Measurements from ENCODE around the gene SBK3. TPM values are rescaled to one million over a fixed set of nuclear protein-coding genes. Genes with fewer than 3 reads are reported as not detected.

SBK3 gene, protein sequence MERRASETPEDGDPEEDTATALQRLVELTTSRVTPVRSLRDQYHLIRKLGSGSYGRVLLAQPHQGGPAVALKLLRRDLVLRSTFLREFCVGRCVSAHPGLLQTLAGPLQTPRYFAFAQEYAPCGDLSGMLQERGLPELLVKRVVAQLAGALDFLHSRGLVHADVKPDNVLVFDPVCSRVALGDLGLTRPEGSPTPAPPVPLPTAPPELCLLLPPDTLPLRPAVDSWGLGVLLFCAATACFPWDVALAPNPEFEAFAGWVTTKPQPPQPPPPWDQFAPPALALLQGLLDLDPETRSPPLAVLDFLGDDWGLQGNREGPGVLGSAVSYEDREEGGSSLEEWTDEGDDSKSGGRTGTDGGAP
- total RNA-seq (2022; extraction: Qiagen RNA extraction; ENCODE audit: low read depth), result 1.4 to 2.0 TPM (median 1.7 TPM) in 5 replicates

DNA sequence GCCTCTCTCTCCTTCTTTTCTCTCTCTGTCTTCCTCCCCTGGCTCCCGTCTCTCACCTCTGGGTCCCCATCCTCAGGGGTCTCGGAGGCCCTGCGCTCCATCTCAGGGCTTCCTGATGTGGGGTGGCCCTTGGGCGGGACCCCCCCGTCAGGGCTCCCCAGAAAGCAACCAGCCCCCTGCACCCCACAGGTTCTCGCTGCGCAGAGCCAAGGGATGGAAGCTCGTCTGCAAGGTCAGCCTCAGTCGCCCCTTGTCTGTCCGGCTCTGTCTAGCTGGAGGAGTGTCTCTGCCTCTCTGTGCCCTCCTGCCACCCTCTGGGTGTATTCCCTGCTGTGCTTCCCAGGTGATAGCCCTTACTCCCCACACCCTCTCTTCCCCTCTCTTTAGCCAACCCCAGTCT is at the start of gene SBK3:
TSS of gene SBK3 (minus strand) at position 101 of the 400 bp plus-strand sequence. CDS start at position 101, 0 bp downstream.

DNA sequence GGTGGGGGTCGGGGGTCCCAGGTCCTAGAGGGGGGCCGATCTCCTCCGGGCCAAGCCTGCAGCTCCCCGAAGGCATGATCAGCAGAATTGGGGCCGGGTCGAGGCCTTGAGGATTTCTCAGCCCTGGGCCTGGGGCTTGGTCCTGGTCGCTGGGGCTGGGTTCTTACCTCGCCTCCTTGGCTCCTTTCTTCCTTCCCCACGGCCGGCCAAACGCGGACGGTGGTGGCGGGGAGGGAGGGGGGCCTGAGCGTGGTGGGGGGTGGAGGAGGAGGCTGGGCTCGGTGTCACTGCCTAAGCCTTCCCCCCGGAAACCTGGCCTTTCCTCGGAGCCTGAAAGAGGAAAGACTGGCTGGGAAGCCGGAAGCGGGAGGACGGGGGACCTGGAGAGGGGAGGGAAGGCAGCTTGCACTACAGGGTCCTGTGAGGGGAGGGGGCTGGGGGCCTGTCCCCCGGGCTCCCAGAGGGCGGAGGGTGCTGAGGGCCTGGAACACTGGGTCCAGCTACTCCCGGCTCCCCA is 35.3 kb upstream of the SBK3 start, which contains the start of gene ZNF579:
TSS of gene ZNF579 (minus strand) at position 221 of the 517 bp plus-strand sequence. CDS start 1,209 bp downstream, outside the sequence.

GRCh38 chr19:55536951-55537740 is 8.2 kb downstream of the SBK3 start, which contains the start of gene SBK2:
Gene SBK2 (minus strand): TSS chr19:55537133. CDS start chr19:55536294, 839 bp downstream.

Other genes with a start within 250 kb of the SBK3 start
- gene TMEM150B, start 220.2 kb downstream of the SBK3 start, total RNA-seq (2022; extraction: Qiagen RNA extraction; ENCODE audit: low read depth), result 0.13 TPM in 1 of 5 replicates, not detected in the others
- gene KMT5C, start 205.7 kb downstream of the SBK3 start, total RNA-seq (2022; extraction: Qiagen RNA extraction; ENCODE audit: low read depth), result 5.2 to 10.5 TPM (median 8.2 TPM) in 5 replicates
- 0.50 to 4.3 TPM (median 1.4 TPM) in 5 replicates for gene COX6B2, start 190.8 kb downstream of the SBK3 start, total RNA-seq (2022; extraction: Qiagen RNA extraction; ENCODE audit: low read depth)
- gene GARIN5B, start 182.3 kb downstream of the SBK3 start, total RNA-seq (2022; extraction: Qiagen RNA extraction; ENCODE audit: low read depth), result 0.06 to 0.19 TPM (median 0.14 TPM) in 4 of 5 replicates, not detected in the other
- 37.5 to 64.5 TPM (median 50.0 TPM) in 5 replicates for gene IL11, start 175.1 kb downstream of the SBK3 start, total RNA-seq (2022; extraction: Qiagen RNA extraction; ENCODE audit: low read depth)
- 0.85 to 2.5 TPM (median 1.5 TPM) in 5 replicates for gene TMEM190, start 168.7 kb downstream of the SBK3 start, total RNA-seq (2022; extraction: Qiagen RNA extraction; ENCODE audit: low read depth)
- gene TMEM238, start 161.3 kb downstream of the SBK3 start, total RNA-seq (2022; extraction: Qiagen RNA extraction; ENCODE audit: low read depth), result 3.2 to 11.8 TPM (median 11.4 TPM) in 5 replicates
- gene RPL28, start 159.6 kb downstream of the SBK3 start, total RNA-seq (2022; extraction: Qiagen RNA extraction; ENCODE audit: low read depth), result 2,587 to 3,378 TPM (median 2,939 TPM) in 5 replicates
- gene UBE2S, start 137.8 kb downstream of the SBK3 start, total RNA-seq (2022; extraction: Qiagen RNA extraction; ENCODE audit: low read depth), result 361 to 580 TPM (median 509 TPM) in 5 replicates
- 0.02 TPM in 1 of 5 replicates, not detected in the others for gene SHISA7, start 102.2 kb downstream of the SBK3 start, total RNA-seq (2022; extraction: Qiagen RNA extraction; ENCODE audit: low read depth)
- gene ISOC2, start 83.9 kb downstream of the SBK3 start, total RNA-seq (2022; extraction: Qiagen RNA extraction; ENCODE audit: low read depth), result 54.3 to 66.1 TPM (median 59.7 TPM) in 5 replicates
- not detected in 5 replicates for gene C19orf85, start 80.8 kb downstream of the SBK3 start, total RNA-seq (2022; extraction: Qiagen RNA extraction; ENCODE audit: low read depth)
- gene ZNF628, start 68.9 kb downstream of the SBK3 start, total RNA-seq (2022; extraction: Qiagen RNA extraction; ENCODE audit: low read depth), result 4.1 to 8.9 TPM (median 8.1 TPM) in 5 replicates
- 35.9 to 69.5 TPM (median 57.9 TPM) in 5 replicates for gene NAT14, start 60.4 kb downstream of the SBK3 start, total RNA-seq (2022; extraction: Qiagen RNA extraction; ENCODE audit: low read depth)
- 0.54 to 1.2 TPM (median 0.95 TPM) in 5 replicates for gene SSC5D, start 57.1 kb downstream of the SBK3 start, total RNA-seq (2022; extraction: Qiagen RNA extraction; ENCODE audit: low read depth)
- gene SBK2, start 8.4 kb downstream of the SBK3 start, total RNA-seq (2022; extraction: Qiagen RNA extraction; ENCODE audit: low read depth), result 1.4 to 2.7 TPM (median 2.3 TPM) in 5 replicates
- 17.5 to 33.5 TPM (median 31.6 TPM) in 5 replicates for gene ZNF579, start 35.3 kb upstream of the SBK3 start, total RNA-seq (2022; extraction: Qiagen RNA extraction; ENCODE audit: low read depth)
- 22.4 to 26.6 TPM (median 25.4 TPM) in 5 replicates for gene FIZ1, start 54.0 kb upstream of the SBK3 start, total RNA-seq (2022; extraction: Qiagen RNA extraction; ENCODE audit: low read depth)
- gene ZNF524, start 54.7 kb upstream of the SBK3 start, total RNA-seq (2022; extraction: Qiagen RNA extraction; ENCODE audit: low read depth), result 12.9 to 20.5 TPM (median 17.4 TPM) in 5 replicates
- gene ZNF865, start 60.1 kb upstream of the SBK3 start, total RNA-seq (2022; extraction: Qiagen RNA extraction; ENCODE audit: low read depth), result 7.3 to 16.1 TPM (median 12.2 TPM) in 5 replicates
- 4.6 to 6.7 TPM (median 6.5 TPM) in 5 replicates for gene ZNF784, start 79.0 kb upstream of the SBK3 start, total RNA-seq (2022; extraction: Qiagen RNA extraction; ENCODE audit: low read depth)
- 29.8 to 60.8 TPM (median 53.2 TPM) in 5 replicates for gene ZNF580, start 95.5 kb upstream of the SBK3 start, total RNA-seq (2022; extraction: Qiagen RNA extraction; ENCODE audit: low read depth)
- gene ZNF581, start 98.1 kb upstream of the SBK3 start, total RNA-seq (2022; extraction: Qiagen RNA extraction; ENCODE audit: low read depth), result 35.3 to 52.1 TPM (median 49.6 TPM) in 5 replicates
- gene CCDC106, start 102.7 kb upstream of the SBK3 start, total RNA-seq (2022; extraction: Qiagen RNA extraction; ENCODE audit: low read depth), result 15.2 to 19.9 TPM (median 19.1 TPM) in 5 replicates
- 265 to 295 TPM (median 292 TPM) in 5 replicates for gene U2AF2, start 109.5 kb upstream of the SBK3 start, total RNA-seq (2022; extraction: Qiagen RNA extraction; ENCODE audit: low read depth)
- 123 to 213 TPM (median 191 TPM) in 5 replicates for gene EPN1, start 129.7 kb upstream of the SBK3 start, total RNA-seq (2022; extraction: Qiagen RNA extraction; ENCODE audit: low read depth)
- not detected in 5 replicates for gene NLRP9, start 192.9 kb upstream of the SBK3 start, total RNA-seq (2022; extraction: Qiagen RNA extraction; ENCODE audit: low read depth)
- 0.22 to 0.86 TPM (median 0.56 TPM) in 5 replicates for gene RFPL4A, start 213.6 kb upstream of the SBK3 start, total RNA-seq (2022; extraction: Qiagen RNA extraction; ENCODE audit: low read depth)
- not detected in 5 replicates for gene RFPL4AL1, start 223.6 kb upstream of the SBK3 start, total RNA-seq (2022; extraction: Qiagen RNA extraction; ENCODE audit: low read depth)

Measured in A549 treated with RU486 at 1 μM for 4 hours (cell line).